HuH-7 (cell line): ENCODE data around the gene ZNF254.
"Not testable (repeated sequence)": the region's sequence is repeated elsewhere in the genome, so short reads cannot be mapped to it uniquely, and the experiment has no call there.

ENCODE experiments used
- DNase-seq: peaks from one replicate; pipeline ENCODE4 v3.0.0; 2011; ENCODE audit warnings: low spot score

The ZNF254 gene

DNA sequence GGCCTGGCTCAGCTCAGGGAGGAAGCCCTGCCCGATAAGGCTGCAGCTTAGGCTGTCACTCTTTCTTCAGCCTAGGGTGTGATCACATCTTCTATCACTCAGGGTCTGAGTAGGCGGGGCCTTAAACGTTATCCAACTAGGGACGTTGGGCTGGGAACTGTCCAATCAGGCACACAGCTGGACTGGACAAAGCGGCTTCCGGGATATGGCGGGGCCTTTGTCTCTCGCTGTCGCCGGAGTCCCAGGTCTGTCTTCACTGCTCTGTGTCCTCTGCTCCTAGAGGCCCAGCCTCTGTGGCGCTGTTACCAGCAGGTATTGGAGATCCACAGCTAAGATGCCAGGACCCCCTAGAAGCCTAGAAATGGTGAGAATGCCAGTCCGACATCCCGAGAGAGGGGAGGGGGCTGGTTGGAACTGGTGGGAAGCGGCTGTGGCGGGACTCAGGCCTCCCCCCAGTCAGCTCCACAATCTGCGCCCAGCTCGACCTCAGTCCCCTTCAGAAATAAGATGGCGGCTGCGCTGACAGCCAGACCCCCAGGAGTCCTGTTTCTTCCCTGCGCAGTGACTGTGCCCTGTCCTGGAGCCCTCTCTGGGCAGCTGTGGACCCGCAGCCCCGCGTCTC is at the start of gene ZNF254:
TSS of gene ZNF254 (plus strand) at position 214 of the 622 bp plus-strand sequence. CDS start at position 335, 121 bp downstream.
- no peak for DNase-seq

DNA sequence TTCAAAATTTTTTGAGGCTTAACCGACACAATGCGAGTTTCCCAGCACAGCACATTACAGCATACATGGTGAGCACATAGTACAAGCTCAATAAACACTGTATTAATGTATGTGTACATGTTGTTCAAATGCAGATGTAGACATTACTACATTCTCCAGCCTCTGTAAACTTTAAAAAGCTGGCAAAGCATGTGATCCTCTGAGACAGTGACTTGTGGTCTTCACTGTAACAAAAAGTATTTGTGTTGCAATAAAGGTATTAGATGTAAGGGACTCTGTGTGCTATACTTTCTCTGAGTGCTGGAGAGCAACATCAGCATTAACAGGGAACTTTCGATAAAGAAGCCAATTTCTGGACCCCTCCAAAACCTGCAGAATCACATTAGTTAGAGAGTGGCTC is 46.4 kb upstream of the ZNF254 start:
- no peak for DNase-seq

DNA sequence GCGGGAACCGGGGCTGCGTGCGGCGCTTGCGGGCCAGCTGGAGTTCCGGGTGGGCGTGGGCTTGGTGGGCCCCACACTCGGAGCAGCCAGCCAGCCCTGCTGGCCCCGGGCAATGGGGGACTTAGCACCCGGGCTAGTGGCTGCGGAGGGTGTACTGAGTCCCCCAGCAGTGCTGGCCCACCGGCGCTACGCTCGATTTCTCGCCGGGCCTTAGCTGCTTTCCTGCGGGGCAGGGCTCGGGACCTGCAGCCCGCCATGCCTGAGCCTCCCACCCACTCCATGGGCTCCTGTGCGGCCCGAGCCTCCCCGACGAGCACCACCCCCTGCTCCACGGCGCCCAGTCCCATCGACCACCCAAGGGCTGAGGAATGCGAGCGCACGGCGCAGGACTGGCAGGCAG is 45.7 kb upstream of the ZNF254 start:
- DNase-seq = not testable (repeated sequence)

DNA sequence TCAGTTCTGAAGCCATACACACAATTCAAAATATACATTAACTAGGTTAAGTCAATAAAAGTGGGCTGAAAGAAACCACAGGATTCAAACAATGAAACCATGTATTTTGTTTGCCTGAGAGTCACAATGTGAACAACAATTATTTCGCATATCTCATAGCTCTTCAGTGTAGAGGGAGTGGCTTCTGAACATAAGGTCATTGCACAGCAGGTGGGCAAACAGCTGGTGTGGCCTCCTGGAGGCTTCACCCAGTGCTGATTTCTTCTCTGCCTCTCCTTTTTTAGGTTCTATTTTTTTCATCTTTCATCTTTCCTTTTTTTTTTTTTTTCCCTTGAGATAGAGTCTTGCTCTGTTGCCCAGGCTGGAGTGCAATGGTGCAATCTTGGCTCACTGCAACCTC is 40.4 kb upstream of the ZNF254 start:
- no peak for DNase-seq

DNA sequence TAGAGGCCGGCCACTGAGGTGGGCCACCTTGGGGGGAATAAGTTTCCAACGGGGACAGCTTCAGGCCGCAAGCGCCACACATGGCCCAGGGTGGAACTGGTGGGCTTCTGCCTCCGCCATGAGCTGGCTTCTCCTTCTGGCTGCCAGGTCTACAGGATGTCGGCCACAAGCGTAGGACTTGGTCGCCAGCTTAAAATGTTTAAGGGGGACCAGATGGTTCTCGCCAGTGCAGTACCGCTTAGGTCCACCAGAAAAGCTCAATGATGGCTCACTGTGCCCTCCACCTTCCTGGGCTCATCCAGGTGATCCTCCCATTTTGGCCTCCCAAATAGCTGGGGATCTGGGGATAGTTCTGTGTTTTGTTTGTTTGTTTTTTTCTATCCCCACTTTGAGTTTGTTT is 38.7 kb upstream of the ZNF254 start:
- DNase-seq = no peak

DNA sequence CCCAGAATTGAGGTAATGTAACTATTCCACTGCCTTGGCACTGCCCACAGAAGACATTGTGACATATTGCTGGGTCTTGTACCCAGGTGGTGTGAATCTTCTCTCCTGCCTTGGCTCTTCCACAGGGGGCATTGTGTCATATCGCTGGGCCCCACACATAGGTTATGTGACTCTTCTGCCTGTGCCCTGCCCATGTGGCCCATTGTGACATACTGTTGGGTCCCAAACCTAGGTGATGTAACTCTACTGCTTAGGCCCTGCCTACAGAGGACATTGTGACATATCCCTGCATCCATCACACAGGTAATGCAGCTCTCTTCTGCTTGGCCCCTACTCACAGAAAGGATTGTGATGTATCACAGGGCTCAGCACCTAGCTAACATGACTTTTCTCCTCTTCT is 37.5 kb upstream of the ZNF254 start:
- no peak for DNase-seq

DNA sequence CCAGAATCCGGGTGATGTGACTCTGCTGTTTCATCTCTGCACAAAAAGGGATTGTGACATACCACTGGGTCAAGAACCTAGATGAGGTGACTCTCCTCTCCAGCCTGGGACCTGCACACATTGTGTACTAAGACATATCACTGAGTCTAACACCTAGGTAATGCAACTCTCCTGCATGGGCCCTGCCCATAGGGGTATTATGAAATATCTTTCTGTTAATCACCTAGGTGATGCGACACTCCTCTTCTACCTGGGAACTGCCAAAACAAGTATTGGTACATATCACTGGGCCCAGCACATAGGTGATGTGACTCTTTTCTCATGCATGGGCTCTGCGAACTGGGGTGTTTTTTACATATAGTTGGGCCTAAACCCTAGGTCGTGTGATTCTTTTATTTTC is 35.5 kb upstream of the ZNF254 start:
- no peak for DNase-seq

DNA sequence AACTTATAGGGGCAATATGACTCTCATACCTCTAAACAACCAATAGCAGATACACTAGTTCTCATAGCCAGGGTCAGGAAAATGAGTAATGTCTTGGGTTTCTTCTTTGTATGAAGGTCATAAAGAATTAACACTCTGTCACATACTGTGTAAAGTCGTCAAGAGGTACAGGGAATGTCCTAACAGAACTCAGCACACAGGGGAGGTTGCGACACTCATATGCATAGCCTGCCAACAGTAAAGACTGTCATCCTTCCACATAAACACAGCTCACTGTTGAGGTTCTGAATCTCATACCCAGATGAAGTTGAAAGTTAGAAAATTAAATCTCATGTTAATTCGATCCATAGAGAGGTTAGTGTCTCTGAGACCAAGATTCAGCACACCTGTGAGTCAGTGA is 34.2 kb upstream of the ZNF254 start:
- DNase-seq = no peak

DNA sequence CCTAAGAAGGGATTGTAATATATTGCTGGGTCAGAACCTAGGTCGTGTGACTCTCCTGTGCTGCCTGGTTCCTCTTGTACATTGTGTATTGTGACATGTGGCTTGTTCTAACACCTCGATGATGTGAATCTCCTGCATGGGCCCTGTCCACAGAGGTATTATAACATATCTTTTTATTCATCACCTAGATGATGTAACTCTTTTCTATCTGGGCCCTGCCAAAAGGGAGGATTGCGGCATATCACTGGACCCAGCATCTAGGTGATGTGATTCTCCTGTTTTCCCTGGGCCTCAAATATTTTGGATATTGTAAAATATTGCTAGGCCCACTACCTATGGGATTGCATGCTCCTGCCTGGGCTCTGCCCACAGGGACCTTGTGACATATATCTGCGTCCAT is 33.4 kb upstream of the ZNF254 start:
- no peak for DNase-seq

DNA sequence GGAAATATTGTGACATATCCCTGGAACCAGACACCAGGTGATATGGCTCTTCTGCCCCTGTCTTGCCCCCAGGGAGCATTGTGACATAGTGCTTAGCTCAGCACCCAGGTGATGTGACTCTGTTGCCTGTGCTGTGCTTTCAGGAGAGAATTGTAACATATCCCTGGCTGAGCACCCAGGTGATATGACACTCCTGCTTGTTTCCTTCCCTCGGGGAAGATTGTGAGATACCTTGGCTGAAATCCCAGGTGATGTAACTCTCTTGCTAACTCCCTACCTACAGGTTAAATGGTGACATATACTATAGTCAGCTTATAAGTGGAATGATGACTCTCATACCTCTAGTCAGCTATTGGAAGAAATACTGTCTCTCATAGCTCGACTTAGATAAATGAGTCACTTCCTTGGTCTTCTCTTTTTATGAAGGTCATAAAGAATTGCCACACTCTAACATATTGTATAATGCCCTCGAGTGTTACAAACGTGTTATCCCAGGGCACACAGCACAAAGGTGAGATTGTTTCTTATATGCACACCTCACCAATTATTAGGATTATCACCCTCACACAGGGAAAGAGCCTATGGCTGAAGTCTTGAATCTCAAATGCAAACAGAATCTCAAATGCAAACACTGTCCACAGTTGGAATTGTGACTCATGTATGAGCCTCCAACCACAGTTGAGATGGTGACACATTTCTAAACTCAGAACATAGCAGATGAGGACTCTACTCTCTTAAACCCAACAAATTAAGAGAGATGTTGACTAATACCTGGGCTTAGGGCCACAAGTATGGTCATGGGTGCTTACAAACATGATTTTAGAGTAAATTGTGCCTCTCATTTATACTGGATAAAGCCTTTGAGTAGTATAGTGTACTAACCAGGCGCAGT is 32.7 kb upstream of the ZNF254 start:
- no peak for DNase-seq

DNA sequence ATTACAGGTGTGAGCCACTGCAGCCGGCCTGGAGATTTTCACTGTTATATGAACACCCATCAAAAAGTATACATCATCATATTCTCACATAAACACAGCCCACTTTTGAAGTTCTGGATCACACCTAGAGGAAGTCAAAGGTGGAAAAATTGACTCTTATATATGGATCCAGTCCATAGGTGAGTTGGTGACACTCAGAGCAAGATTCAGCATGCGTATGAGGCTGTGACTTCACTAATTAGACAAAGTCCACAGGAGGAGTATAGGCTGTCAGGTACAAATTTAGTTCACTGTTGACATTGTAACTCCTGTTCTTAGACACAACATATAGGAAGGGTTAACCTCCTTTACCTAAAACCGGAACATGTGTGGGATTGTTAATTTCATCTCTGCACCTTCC is 31.4 kb upstream of the ZNF254 start:
- no peak for DNase-seq

DNA sequence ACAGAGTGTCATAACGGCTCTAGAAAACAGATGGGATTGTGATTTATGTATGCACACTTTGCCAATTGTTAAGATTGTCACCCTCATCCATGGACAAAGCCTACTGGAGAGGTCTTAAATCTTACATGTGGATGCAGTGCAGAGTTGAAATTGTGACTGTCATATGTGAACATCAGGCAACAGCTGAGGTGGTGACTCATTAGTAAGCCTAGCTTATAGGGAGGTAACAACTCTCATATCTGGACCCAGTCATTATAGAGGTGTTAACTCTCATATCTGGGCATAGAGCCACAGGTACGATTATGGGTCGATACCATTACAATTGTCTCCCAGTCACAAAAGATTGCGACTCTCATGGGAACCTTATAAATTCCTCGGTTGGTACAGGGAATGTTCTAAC is 29.8 kb upstream of the ZNF254 start:
- no peak for DNase-seq

DNA sequence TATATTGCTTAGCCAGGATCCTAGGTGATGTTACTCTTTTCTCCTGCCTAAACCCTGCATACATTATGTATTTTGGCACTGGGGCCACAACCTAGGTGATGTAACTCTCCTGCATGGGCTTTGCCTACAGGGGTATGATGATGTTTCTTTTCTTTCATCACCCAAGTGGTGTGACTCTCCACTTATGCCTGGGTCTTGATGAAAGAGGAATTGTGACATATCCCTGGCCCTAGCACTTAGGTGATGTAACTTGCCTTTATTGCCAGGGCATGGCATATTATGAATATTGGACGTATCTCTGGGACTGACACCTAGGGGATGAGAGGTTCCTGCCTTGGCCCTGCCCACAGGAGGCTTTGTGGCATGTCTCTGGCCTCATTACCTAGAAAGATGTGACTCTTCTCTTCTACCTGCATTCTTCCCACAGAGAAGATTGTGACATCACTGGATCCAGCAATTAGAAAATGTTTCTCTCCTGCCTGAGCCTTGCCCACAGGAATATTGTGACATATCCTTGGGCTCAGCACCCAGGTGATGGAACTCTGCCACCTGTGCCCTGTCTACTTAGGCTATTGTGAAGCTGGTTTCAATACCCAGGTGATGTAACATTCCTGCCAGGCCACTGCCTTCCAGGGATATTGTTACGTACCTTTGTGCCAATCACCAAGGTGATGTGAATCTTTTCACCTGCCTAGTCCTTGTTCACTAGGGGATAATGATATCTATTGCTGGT is 27.3 kb upstream of the ZNF254 start:
- DNase-seq = no peak

DNA sequence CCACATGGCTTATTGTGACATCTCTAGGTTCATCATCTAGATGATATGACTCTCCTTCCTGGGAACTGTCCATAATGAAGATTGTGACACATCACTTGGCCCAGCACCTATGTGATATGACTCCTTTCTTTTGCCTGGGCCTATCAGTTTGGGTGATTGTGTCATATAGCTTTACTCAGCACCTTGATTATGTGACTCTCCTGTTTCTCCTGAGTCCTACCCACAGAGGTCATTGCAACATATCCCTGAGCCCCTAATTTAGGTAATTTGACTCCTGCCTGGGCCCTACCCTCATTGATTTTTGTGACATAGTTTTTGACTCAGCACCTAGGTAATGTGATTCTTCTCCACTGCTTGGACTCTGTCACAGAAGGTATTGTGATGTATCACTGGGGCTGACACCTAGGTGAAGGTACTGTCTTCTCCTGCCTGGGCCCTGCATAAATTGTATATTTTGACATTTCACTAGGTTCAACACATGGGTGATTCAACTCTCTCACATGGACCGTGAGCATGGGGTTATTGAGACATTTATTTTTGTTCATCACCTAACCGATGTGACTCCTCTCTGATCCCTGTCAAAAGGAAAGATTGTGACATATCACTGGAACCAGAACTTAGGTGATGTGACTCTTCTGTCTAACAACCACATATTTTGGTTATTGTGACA is 26.2 kb upstream of the ZNF254 start:
- no peak for DNase-seq

DNA sequence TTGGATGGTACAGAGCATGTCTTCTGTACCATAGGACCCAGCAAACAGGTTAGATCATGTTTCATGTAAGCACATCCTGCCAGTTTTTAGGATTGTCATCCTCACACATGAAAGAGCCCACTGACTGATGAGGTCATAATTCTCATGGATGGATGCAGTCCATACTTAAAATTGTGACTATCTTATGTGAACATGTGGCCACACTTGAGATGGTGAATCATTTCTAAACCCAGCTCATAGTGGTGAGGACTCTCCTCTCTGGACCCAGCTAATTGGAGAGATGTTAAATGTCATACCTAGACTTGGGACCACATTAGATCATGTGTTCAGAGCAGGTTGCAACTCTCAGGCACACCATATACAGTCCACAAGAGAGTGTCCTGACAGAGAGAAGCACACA is 24.8 kb upstream of the ZNF254 start:
- DNase-seq = no peak

DNA sequence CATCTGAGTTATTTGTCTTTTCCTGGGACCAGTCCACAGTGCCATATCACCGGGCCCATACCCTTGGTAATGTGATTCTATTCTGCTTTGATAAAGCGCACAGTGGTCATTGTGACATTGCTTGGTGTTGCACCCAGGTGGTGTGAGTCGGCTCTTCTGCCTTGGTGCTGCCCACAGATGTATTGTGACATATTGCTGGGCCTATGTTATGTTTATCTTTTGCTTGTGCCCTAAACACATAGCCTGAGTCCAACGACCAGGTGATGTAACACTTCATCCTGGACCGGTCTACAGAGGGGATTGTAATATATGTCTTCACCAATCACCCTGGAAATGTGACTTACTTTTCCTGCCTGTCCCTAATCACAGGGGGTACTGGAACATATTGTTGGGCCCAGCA is 23.7 kb upstream of the ZNF254 start:
- DNase-seq = peak; percentile 36

DNA sequence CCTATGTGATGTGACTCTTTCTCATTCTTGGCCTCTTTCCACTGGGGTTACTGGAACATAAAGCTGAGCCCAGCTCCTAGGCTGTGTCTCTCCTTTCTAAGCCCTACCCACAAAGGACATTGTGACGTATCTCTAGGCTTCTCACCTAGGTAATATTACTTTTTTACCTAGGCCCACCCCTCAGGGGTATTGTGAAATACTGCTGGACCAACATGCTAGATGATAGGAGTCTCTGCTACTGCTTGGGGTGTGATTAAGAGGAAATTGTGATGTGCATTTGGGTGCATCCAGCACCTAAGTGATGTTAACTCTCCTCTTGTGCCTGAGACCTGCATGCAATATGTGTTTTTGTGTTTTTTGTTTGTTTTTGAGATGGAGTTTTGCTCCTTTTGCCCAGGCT is 22.8 kb upstream of the ZNF254 start:
- DNase-seq = no peak

DNA sequence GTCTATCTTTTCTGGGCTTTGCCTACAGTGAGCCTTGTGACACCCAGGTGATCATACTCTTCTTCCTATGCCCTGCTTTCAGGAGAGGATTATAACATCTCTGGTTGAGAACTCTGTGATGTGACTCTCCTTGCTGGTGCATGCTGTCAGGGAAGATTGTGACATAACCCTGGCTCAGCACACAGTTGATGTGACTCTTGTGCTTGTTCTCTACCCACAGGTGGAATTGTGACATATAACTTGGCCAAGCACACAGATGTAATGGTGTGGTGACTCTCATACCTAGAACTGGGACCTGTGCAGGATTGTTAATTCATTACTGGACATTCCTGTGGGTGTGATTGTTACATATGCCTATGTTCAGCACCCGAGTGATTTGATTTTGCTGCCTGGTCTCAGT is 21.7 kb upstream of the ZNF254 start:
- DNase-seq = no peak

DNA sequence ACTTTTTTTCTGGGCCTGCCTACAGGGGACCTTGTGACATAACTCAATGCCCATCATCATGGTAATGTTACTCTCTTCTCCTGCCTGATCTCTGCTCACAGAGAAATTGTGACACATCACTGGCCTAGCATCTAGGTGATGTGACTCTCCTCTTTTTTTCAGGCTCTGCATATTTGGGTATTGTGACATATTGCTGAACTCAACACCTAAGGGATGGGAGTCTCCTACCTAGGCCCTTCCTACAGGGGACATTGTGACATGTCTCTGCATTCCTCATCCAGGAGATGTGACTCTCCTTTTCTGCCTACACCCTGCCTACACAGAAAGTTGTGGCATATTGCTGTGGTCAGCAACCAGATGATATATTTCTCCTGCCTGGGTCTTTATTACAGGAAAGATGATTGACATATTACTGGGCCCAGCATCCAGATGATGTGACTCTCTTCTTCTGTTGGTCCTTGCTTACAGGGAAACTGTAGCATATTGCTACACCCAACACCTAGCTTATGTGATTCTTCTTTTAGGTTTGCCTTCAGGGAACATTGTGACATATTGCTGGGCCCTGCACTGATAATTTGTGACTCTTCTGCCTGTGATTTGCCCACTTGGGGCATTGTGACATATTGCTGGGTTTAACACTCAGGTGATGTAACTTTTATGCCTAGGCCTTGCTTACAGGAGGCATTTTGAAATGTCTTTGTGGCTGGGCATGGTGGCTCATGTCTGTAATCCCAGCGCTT is 21.0 kb upstream of the ZNF254 start:
- no peak for DNase-seq

DNA sequence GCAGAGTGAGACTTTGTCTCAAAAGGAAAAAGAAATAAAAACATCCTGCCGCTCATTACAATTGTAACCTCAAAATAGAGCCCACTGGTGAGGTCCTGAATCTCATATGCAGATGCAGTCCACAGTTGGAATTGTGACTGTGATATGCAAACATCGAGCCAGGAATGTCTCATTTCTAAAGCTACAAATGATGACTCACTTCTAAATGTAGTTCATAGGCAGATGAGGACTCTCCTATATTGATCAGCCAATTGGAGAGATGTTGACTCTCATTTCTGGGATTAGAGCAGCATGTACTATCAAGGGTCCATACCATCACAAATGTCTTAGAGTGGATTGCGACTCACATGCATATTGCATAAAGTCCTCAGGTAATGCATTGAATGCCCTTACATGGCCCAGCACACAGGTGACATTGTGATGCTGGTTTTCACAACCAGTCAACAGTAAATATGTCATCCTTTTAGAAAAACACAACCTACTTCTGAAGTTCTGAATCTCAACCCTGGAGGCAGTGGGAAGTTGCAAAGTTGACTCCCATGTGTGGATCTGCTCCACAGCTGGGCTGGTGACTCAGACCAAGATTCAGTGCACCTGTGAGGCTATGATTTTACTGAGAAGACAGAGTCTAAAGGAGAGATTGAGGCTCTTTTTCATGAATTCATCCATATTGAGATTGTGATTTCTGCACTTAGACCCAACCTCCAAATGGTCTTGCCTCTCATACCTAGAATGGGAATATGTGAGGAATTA is 16.9 kb upstream of the ZNF254 start:
- no peak for DNase-seq

DNA sequence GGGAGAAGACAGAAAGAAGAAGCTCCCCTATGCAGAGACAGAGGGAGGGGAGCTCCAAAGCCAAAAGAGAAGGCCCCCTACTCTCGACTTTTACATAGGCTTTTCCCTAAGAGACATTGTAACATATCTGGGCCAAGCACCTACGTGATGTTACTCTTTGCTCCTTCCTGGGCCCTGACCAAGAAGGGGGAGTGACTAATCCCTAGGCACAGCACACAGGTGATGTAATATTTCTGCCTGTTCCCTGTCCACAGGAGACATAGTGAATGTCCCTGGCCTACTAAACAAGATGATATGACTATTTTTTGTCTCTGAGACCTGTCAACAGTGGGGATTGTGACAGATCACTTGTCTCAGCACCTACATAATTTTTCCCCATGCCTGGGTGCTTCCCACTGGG is 15.9 kb upstream of the ZNF254 start:
- DNase-seq = no peak
